H1 (cell line): ENCODE data around the gene PRMT3. TPM values are rescaled to one million over a fixed set of nuclear protein-coding genes. Genes with fewer than 3 reads are reported as not detected.

ENCODE experiments used
- CTCF ChIA-PET: fragments of 300-600 bp; sonication (Branson Sonifier 250); formaldehyde crosslinking; loops from one replicate; lab custom pipeline; 2021; ENCODE audit not compliant: partially characterized antibody; lab: Charles Lee
- POLR2A ChIA-PET: fragments of 300-600 bp; sonication (Branson Sonifier 250); formaldehyde crosslinking; loops from one replicate; lab custom pipeline; 2021; ENCODE audit warnings: inconsistent platforms; ENCODE audit not compliant: partially characterized antibody; lab: Charles Lee
- DNase-seq, 2 experiments: peaks; one replicate each; pipeline versions ENCODE4 v3.0.0 to v3.0.0-alpha.2; 2010 to 2022; ENCODE audit warnings: low spot score in 2 of 2, low read depth in 1 of 2, mixed read lengths in 1 of 2
- FAIRE-seq: peaks from 2 replicates; lab custom pipeline; 2011; peaks lifted over from hg19 to GRCh38; lab: Jason Lieb, UNC
- H2AFZ ChIP-seq: 2 replicates; pipeline ENCODE4 v1.8.1; 2012; ENCODE audit warnings: low read length, inconsistent platforms
- H2AK5ac ChIP-seq: 2 replicates; pipeline ENCODE4 v1.6.1; 2013; ENCODE audit warnings: low read depth, low read length
- H2BK120ac ChIP-seq: replicated peaks from 2 replicates; pipeline ENCODE3; 2013; ENCODE audit warnings: low read depth, low read length, inconsistent platforms
- H2BK12ac ChIP-seq: 2 replicates; pipeline ENCODE4 v1.6.1; 2013; ENCODE audit warnings: low read depth, low read length
- H2BK15ac ChIP-seq: 2 replicates; pipeline ENCODE4 v1.6.1; 2013; ENCODE audit warnings: low read length
- H2BK20ac ChIP-seq: 2 replicates; pipeline ENCODE4 v1.6.1; 2013; ENCODE audit warnings: low read length
- H2BK5ac ChIP-seq: 2 replicates; pipeline ENCODE4 v1.6.1; 2013; ENCODE audit warnings: low read depth, low read length
- H3K14ac ChIP-seq: 2 replicates; pipeline ENCODE4 v1.6.1; 2013; ENCODE audit warnings: inconsistent platforms; ENCODE audit not compliant: insufficient read length
- H3K18ac ChIP-seq: 2 replicates; pipeline ENCODE4 v1.6.1; 2013; ENCODE audit warnings: low read length; ENCODE audit errors: extremely low read depth
- H3K23ac ChIP-seq: 2 replicates; pipeline ENCODE4 v1.6.1; 2013; ENCODE audit warnings: inconsistent platforms; ENCODE audit not compliant: insufficient read length
- H3K23me2 ChIP-seq: 2 replicates; pipeline ENCODE4 v1.6.1; 2013; ENCODE audit warnings: low read depth, low read length
- H3K27ac ChIP-seq: 2 replicates; pipeline ENCODE4 v1.6.1; 2011; ENCODE audit warnings: low read depth, low read length, inconsistent platforms
- H3K27me3 ChIP-seq, 4 experiments: replicated peaks in 1 of 4; 1 replicate in 1 of 4; 2 replicates in 3 of 4; pipeline versions ENCODE4 v1.6.1 to v1.8.1; 2011 to 2013; ENCODE audit warnings: low read length in 3 of 4, mild to moderate bottlenecking in 3 of 4, inconsistent platforms in 2 of 4, mixed read lengths in 2 of 4, moderate library complexity in 1 of 4; ENCODE audit not compliant: control insufficient read depth in 3 of 4, insufficient read depth in 3 of 4; ENCODE audit errors: extremely low read depth in 1 of 4
- H3K36me3 ChIP-seq, 4 experiments: 2 replicates each; pipeline versions ENCODE4 v1.6.1 to v1.8.1; 2011 to 2013; ENCODE audit warnings: mild to moderate bottlenecking in 4 of 4, low read length in 3 of 4, moderate library complexity in 2 of 4, control low read depth in 1 of 4, inconsistent platforms in 1 of 4; ENCODE audit not compliant: insufficient read depth in 4 of 4, control insufficient read depth in 2 of 4
- H3K4ac ChIP-seq: replicated peaks from 2 replicates; pipeline ENCODE3; 2013; ENCODE audit warnings: low read length, low read depth, mixed read lengths, inconsistent platforms; ENCODE audit not compliant: insufficient read length
- H3K4me1 ChIP-seq, 4 experiments: replicated peaks in 1 of 4; 1 replicate in 1 of 4; 2 replicates in 3 of 4; pipeline versions ENCODE4 v1.6.1 to v1.8.1; 2011 to 2013; ENCODE audit warnings: low read length in 3 of 4, inconsistent platforms in 2 of 4, mixed read lengths in 1 of 4; ENCODE audit not compliant: insufficient read depth in 4 of 4, control insufficient read depth in 3 of 4
- H3K4me2 ChIP-seq, 2 experiments: 2 replicates each; pipeline versions ENCODE4 v1.6.1 to v1.8.1; 2011 to 2013; ENCODE audit warnings: low read depth in 2 of 2, low read length in 2 of 2, control low read depth in 1 of 2, inconsistent platforms in 1 of 2, mild to moderate bottlenecking in 1 of 2; ENCODE audit not compliant: insufficient read depth in 1 of 2
- H3K4me3 ChIP-seq, 4 experiments: fragments of 200-600, 300-600 bp in 1 of 4; sonication (generic), shearing (Covaris generic), sonication (Bioruptor Twin) in 1 of 4; 2 replicates each; pipeline versions ENCODE4 v1.5.1 to v1.8.1; 2011 to 2016; ENCODE audit warnings: low read length in 4 of 4, low read depth in 3 of 4, control low read depth in 2 of 4, inconsistent platforms in 2 of 4, mild to moderate bottlenecking in 2 of 4, mixed read lengths in 1 of 4, moderate library complexity in 1 of 4; ENCODE audit not compliant: insufficient read depth in 2 of 4; ENCODE audit errors: extremely low read depth in 1 of 4
- H3K56ac ChIP-seq: replicated peaks from 2 replicates; pipeline ENCODE3; 2013; ENCODE audit warnings: low read depth, mild to moderate bottlenecking, mixed read lengths, low read length, inconsistent platforms; ENCODE audit not compliant: insufficient read length
- H3K79me1 ChIP-seq: 2 replicates; pipeline ENCODE4 v1.6.1; 2013; ENCODE audit warnings: low read depth, low read length, control low read depth
- H3K79me2 ChIP-seq, 2 experiments: 2 replicates each; pipeline versions ENCODE4 v1.6.1 to v1.8.1; 2012 to 2013; ENCODE audit warnings: low read length in 2 of 2, mild to moderate bottlenecking in 2 of 2, inconsistent platforms in 1 of 2; ENCODE audit not compliant: insufficient read depth in 2 of 2, control insufficient read depth in 1 of 2
- H3K9ac ChIP-seq, 4 experiments: replicated peaks in 1 of 4; 1 replicate in 1 of 4; 2 replicates in 3 of 4; pipeline versions ENCODE4 v1.6.1 to v1.8.1; 2011 to 2013; ENCODE audit warnings: low read depth in 3 of 4, low read length in 3 of 4, control low read depth in 2 of 4, mild to moderate bottlenecking in 2 of 4, moderate library complexity in 2 of 4, inconsistent platforms in 1 of 4; ENCODE audit errors: extremely low read depth in 1 of 4
- H3K9me3 ChIP-seq, 2 experiments: 2 replicates each; pipeline versions ENCODE4 v1.6.1 to v1.8.1; 2012 to 2013; ENCODE audit warnings: mild to moderate bottlenecking in 2 of 2, moderate library complexity in 2 of 2, control low read depth in 1 of 2, inconsistent platforms in 1 of 2, low read depth in 1 of 2, low read length in 1 of 2, mixed read lengths in 1 of 2; ENCODE audit not compliant: insufficient read depth in 2 of 2
- H4K20me1 ChIP-seq, 2 experiments: replicated peaks in 1 of 2; 2 replicates each; pipeline versions ENCODE3 to v1.8.1; 2011 to 2013; ENCODE audit warnings: inconsistent platforms in 2 of 2, low read length in 2 of 2, mild to moderate bottlenecking in 1 of 2; ENCODE audit not compliant: insufficient read depth in 2 of 2, control insufficient read depth in 1 of 2
- H4K5ac ChIP-seq: 2 replicates; pipeline ENCODE4 v1.6.1; 2013; ENCODE audit warnings: low read length, low read depth, mixed read lengths, inconsistent platforms; ENCODE audit not compliant: insufficient read length
- H4K8ac ChIP-seq: 2 replicates; pipeline ENCODE4 v1.8.0; 2013; ENCODE audit warnings: mild to moderate bottlenecking, moderate library complexity, low read length, inconsistent platforms; ENCODE audit not compliant: insufficient read depth; ENCODE audit errors: extremely low read depth
- H4K91ac ChIP-seq: replicated peaks from 2 replicates; pipeline ENCODE3; 2013; ENCODE audit warnings: low read length, mixed read lengths, inconsistent platforms; ENCODE audit not compliant: insufficient read length
- ASH2L ChIP-seq: fragments of 200-600, 300-600 bp; sonication (generic); IDR thresholded peaks from one replicate; pipeline ENCODE4 v1.7.1; 2017; ENCODE audit warnings: low read length
- ATF2 ChIP-seq: IDR thresholded peaks from 2 replicates; pipeline ENCODE4 v1.6.1; 2012; ENCODE audit warnings: low read length, inconsistent platforms
- CREB1 ChIP-seq: IDR thresholded peaks from 2 replicates; pipeline ENCODE4 v1.6.1; 2012; ENCODE audit warnings: inconsistent platforms
- EZH2 ChIP-seq: fragments of 200-600 bp; sonication (generic); IDR thresholded peaks from 2 replicates; pipeline ENCODE4 v1.7.1; 2012; ENCODE audit warnings: low read depth, mild to moderate bottlenecking, moderate library complexity, low read length, inconsistent platforms; ENCODE audit not compliant: severe bottlenecking
- GTF2F1 ChIP-seq: IDR thresholded peaks from 2 replicates; pipeline ENCODE4 v1.6.1; 2012; ENCODE audit warnings: low read depth, low read length, improper control_type of control experiment, borderline replicate concordance
- HDAC6 ChIP-seq: IDR thresholded peaks from one replicate; pipeline ENCODE4 v1.7.1; 2012; ENCODE audit warnings: low read depth, mild to moderate bottlenecking, inconsistent platforms, low read length, moderate library complexity
- KDM4A ChIP-seq: IDR thresholded peaks from one replicate; pipeline ENCODE4 v1.7.1; 2012; ENCODE audit warnings: low read depth, mild to moderate bottlenecking, moderate library complexity, low read length, inconsistent platforms; ENCODE audit not compliant: severe bottlenecking
- KDM5A ChIP-seq: fragments of 200-600 bp; IDR thresholded peaks from 2 replicates; pipeline ENCODE4 v1.7.1; 2012; ENCODE audit warnings: mild to moderate bottlenecking, low read length, inconsistent platforms, mixed read lengths
- MAFK ChIP-seq: IDR thresholded peaks from 2 replicates; pipeline ENCODE4 v1.6.1; 2012; ENCODE audit warnings: low read depth, mild to moderate bottlenecking, improper control_type of control experiment, low read length
- NANOG ChIP-seq: IDR thresholded peaks from 2 replicates; pipeline ENCODE4 v1.6.1; 2011; ENCODE audit warnings: low read length, low read depth, mild to moderate bottlenecking, inconsistent platforms; ENCODE audit not compliant: insufficient read depth, poor library complexity, severe bottlenecking
- SP4 ChIP-seq: IDR thresholded peaks from 2 replicates; pipeline ENCODE4 v1.6.1; 2012; ENCODE audit warnings: low read length, inconsistent platforms
- SRF ChIP-seq: IDR thresholded peaks from 2 replicates; pipeline ENCODE4 v1.6.1; 2011; ENCODE audit warnings: mild to moderate bottlenecking, low read depth, low read length, moderate library complexity
- ZNF274 ChIP-seq: IDR thresholded peaks from 2 replicates; pipeline ENCODE4 v1.7.0; 2012; ENCODE audit warnings: low read length, borderline replicate concordance; ENCODE audit errors: extremely low read depth
- WGBS, 2 experiments: shearing (Covaris generic) in 1 of 2; methylation state at CpG; one replicate each; pipeline versions ENCODE4 v1.1.6 to v1.1.7; 2013 to 2015; ENCODE audit warnings: low lambda C conversion rate in 2 of 2, mixed read lengths in 2 of 2, inconsistent platforms in 1 of 2, low coverage in 1 of 2, missing lambda C conversion rate in 1 of 2; ENCODE audit not compliant: insufficient replicate concordance in 2 of 2, insufficient coverage in 1 of 2, insufficient read length in 1 of 2; ENCODE audit errors: extremely low coverage in 1 of 2, missing lambda C conversion rate in 1 of 2; 5-methylcytosine and 5-hydroxymethylcytosine counted together
- polyA plus RNA-seq, 7 experiments: library from polyadenylated mRNA; depleted of rRNA in 3 of 7; stranded (reverse) in 5 of 7; unstranded in 2 of 7; fragments of >200 nt in 5 of 7; fragments of 200-250 nt in 2 of 7; gene quantifications; 1 replicate in 5 of 7; 2 replicates in 1 of 7; 4 replicates in 1 of 7; pipeline versions ENCODE4 v1.2.1 to v1.2.3, GENCODE V29; 2011 to 2013; ENCODE audit warnings: missing spikeins in 2 of 7, mixed read lengths in 2 of 7
- total RNA-seq: library from RNA; stranded (reverse); fragmentation: NEBNext Ultra II Directional; extraction: Animal tissue kit (Norgen Biotek cat#: 25700); gene quantifications from 2 replicates; pipeline ENCODE4 v1.2.1, GENCODE V29; 2021

Gene PRMT3
- total and polyA plus RNA-seq, 2 of the 8 experiments (the other 6 are each of a cell fraction or from before 2014, with no cell fraction given): 11.2 to 26.5 TPM

- no peaks in the 10 kb centered on the region for H3K27me3 ChIP-seq
- TF ChIP-seq KDM5A: no peak
- TF ChIP-seq EZH2: no peak
- no peak for TF ChIP-seq GTF2F1
- no peak for TF ChIP-seq ZNF274
- no peak for TF ChIP-seq SP4
- no peak for TF ChIP-seq ATF2
- no peak for TF ChIP-seq ASH2L
- no peak for TF ChIP-seq NANOG
- TF ChIP-seq HDAC6: no peak
- TF ChIP-seq CREB1: no peak
- no peak for TF ChIP-seq MAFK
- no peak for TF ChIP-seq KDM4A
- TF ChIP-seq SRF: no peak
These were observed 125.4 kb downstream of the PRMT3 start for GRCh38 chr11:20512869-20513268.

More at GRCh38 chr11:20512869-20513268, 125.4 kb downstream of the PRMT3 start:
- Histone ChIP-seq H3K79me1 (no peaks in the 10 kb centered on the region), H3K14ac (no peak overlapping the region), H3K4me3 (no peak overlapping the region), H4K20me1 (no peaks in the 10 kb centered on the region), H3K79me2 (no peaks in the 10 kb centered on the region), H2BK5ac (no peak overlapping the region), H3K4me1 (peaks cover 0 to 5% (median 3%) of the 10 kb centered on the region in 4 experiments; a peak in 4 of 7 replicates), H3K4ac (no peak overlapping the region), H2BK15ac (no peak overlapping the region), H2BK20ac (no peak overlapping the region), H3K27ac (no peak overlapping the region), H4K8ac (no peak overlapping the region), H3K18ac (no peak overlapping the region), H2AFZ (no peak overlapping the region), H3K23me2 (no peaks in the 10 kb centered on the region), H3K9me3 (no peaks in the 10 kb centered on the region), H4K91ac (no peak overlapping the region), H4K5ac (no peak overlapping the region), H3K23ac (no peak overlapping the region), H3K56ac (no peak overlapping the region), H3K36me3 (no peaks in the 10 kb centered on the region), H3K9ac (no peak overlapping the region), H3K4me2 (no peak overlapping the region), H2AK5ac (no peak overlapping the region), H2BK12ac (no peak overlapping the region), H2BK120ac (no peak overlapping the region)
- FAIRE-seq (no peak), DNase-seq (no peak)
- ChIA-PET POLR2A (interaction anchor here (1.0 to 1.4 kb wide), 2 partner anchors 9 to 11 kb away, joined by 3 read pairs; no protein-coding TSS in a partner anchor), CTCF (interaction anchor here (1.5 to 1.7 kb wide), 2 partner anchors 9 to 24 kb away, joined by 4 read pairs; no protein-coding TSS in a partner anchor)
- WGBS, 2 experiments: 95% methylated on average over 4 of the region's 4 CpGs; no CpG with 5 or more reads in 1 of the 2 experiments
